GM19324 (cell line): Measurements from ENCODE around the gene PLCD3.

Source experiments
- ATAC-seq: cut with Tn5 transposase; IDR thresholded peaks from one replicate; pipeline ENCODE4 v1.9.1; 2021; ENCODE audit warnings: mild to moderate bottlenecking, moderate library complexity; ENCODE audit not compliant: unreplicated experiment, low FRiP score

The PLCD3 gene

GRCh38 chr17:45086865-45087503 is 45.3 kb downstream of the PLCD3 start:
- ATAC-seq = no peak

GRCh38 chr17:45086391-45086790 is 45.9 kb downstream of the PLCD3 start:
- ATAC-seq = no peak

GRCh38 chr17:45081047-45081703 is 51.1 kb downstream of the PLCD3 start:
- no peak for ATAC-seq

GRCh38 chr17:45077643-45078042 is 54.7 kb downstream of the PLCD3 start:
- no peak for ATAC-seq

GRCh38 chr17:45073414-45074070 is 58.8 kb downstream of the PLCD3 start:
- no peak for ATAC-seq

DNA sequence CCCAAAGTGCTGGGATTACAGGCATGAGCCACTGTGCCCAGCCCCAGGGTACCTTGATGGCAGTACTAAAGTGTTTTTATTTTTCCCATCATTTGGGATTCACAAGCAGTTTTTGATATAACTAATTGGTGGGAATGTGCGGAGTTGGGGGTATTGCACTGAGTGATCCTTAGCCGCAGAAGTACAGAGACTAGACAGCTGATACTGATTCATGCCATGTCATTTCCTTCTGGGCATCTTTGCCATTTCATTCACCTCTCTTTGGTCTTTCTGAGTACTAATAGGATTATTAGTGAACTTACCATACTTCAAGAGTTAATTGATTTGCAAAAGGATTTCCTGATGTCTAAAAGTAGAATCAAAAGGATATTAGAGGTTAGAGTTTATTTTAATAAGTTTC is 61.5 kb downstream of the PLCD3 start:
- no peak for ATAC-seq

DNA sequence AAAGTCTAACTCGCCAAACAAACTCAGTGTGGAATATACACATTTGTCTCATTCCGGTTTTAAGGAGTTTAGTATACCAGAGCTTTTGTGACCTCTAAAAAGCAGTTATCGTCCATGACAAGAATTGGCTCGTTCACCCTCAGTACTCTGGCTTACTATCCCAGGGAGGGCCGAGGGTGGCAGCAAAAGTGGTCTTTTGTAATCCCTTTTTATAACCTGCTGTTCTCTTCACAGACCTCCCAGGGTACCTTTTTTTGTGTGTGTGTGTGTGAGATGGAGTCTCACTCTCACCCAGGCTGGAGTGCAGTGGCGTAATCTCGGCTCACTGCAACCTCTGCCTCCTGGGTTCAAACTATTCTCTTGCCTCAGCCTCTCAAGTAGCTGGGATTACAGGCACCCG is 62.3 kb downstream of the PLCD3 start:
- no peak for ATAC-seq

DNA sequence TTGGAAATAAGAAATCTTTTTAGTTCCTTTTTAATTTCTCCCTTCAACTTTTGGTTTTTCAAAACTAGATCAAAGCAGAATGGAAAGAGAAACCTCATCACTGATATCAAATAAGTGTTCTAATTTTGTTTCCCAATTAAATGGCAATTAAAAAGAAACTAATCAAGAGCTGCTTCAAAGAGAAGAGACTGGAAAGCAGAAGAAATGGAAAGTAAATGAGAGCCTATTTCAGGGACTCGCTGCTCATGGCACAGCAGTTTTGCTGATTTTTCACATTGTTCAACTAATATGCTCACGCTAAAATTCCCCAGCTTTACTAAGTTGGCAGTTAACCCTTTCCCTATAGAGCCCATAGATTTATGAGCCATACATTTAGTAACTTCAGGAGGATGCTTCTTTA is 64.7 kb downstream of the PLCD3 start:
- no peak for ATAC-seq

DNA sequence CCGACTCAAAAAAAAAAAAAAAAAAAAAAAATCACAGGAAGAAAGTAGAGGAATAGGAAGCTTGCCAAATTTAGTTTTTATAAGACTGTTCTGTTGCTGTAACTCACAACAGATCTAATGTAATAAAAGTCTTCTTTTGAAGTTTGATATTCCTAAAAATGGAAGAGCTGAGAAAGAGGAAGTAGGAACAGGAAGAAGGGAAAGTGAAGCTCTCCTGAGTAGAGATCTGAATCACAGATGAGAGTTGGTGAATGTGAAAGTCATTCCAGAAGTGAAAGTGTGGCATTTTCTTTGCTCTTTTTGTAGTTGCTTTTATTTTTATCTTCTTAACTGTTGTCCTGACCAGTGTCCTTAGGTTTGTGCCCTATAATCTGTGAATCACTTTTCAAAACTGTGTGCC is 69.1 kb downstream of the PLCD3 start:
- no peak for ATAC-seq

DNA sequence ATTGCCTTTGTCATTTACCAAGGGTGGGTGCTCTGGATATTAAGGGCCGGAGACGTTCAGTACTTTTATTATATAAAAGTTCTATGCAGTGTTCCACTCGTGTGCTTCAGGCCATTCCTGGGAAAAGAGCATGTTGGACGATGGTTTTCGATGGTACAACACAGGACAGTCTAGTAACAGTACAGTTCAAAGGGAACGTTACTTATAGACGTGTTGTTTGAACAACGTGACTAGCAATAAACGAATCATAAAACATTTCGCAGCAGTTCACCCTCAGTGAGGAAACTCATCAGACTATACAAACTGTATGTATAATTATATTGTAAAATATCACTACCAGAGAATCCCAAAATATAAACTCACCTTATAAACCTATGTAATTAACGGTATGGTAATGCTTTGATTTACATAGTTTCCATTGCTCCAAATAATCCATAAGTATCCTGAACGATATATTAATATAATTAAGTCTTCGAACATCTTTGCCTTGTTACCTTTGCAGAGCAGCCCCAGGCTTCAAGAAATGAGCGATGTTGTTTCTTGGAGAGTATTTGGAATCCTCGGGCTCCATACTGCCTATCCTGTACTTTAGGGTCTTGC is 70.6 kb downstream of the PLCD3 start:
- ATAC-seq = no peak

GRCh38 chr17:45060797-45061605 is 71.3 kb downstream of the PLCD3 start, which contains the start of gene NMT1:
NMT1 (plus strand) TSS chr17:45061317; CDS start chr17:45061330, 13 bp downstream.
- ATAC-seq = peak; percentile 92

GRCh38 chr17:45060382-45060796 is 71.9 kb downstream of the PLCD3 start:
- no peak for ATAC-seq
